DOHH2 (cell line): ENCODE results near the gene FBP1.

ENCODE experiments used
- EZH2phosphoT487 ChIP-seq: fragments of 200-600 bp; sonication (generic); IDR thresholded peaks from 2 replicates; pipeline ENCODE4 v1.6.1; 2017; ENCODE audit warnings: borderline replicate concordance, mild to moderate bottlenecking, antibody characterized with exemption, low read length, moderate library complexity, mixed read lengths
- TF ChIP-seq, protein P1 (sequence below): fragments of 200-600 bp; sonication (generic); IDR thresholded peaks from one replicate; pipeline ENCODE4 v1.5.1; 2014; ENCODE audit warnings: antibody characterized with exemption, mild to moderate bottlenecking, low read depth, low read length; ENCODE audit not compliant: poor library complexity, severe bottlenecking

DNA sequence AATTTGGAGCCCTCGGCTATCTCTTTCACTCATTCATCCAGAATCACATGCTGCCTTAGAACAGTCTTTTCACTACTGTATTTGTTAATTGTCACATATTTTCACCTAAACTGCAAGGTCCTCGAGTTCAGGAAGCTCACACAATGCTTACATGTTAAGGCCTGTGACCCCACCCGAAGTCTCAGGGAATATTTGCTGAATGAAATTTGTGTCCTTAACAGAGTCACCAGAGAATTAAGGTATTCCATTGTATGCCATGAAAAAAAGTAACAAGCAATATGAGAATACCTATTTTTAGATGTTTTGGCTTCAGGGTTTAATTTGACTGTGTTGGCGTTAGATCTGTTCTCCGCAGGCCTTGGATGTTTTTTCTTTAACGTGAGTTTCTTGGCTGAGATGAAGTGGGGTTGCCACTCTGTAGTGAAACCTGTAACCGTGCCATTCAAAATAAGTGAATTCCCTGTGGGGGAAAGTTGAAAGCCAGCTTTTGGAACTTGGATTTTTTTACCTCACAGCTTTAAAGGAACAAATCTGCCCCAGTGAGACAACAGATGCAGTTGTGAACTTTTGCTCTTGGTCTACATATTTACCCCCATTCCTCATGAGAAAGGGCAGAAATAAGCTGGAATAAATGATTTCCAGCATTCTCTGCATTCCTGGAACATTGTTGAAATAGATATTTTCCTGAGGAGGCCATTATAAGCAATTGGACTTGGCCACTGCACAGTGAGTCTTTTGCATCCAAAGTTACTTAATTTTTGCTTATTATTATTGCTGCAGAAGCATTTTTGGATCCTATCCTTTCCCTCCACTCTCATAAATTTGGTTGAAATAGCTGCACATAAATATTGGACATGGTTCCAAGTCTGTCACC lies 35.9 kb upstream of the FBP1 start:
- TF ChIP-seq, protein P1, sequence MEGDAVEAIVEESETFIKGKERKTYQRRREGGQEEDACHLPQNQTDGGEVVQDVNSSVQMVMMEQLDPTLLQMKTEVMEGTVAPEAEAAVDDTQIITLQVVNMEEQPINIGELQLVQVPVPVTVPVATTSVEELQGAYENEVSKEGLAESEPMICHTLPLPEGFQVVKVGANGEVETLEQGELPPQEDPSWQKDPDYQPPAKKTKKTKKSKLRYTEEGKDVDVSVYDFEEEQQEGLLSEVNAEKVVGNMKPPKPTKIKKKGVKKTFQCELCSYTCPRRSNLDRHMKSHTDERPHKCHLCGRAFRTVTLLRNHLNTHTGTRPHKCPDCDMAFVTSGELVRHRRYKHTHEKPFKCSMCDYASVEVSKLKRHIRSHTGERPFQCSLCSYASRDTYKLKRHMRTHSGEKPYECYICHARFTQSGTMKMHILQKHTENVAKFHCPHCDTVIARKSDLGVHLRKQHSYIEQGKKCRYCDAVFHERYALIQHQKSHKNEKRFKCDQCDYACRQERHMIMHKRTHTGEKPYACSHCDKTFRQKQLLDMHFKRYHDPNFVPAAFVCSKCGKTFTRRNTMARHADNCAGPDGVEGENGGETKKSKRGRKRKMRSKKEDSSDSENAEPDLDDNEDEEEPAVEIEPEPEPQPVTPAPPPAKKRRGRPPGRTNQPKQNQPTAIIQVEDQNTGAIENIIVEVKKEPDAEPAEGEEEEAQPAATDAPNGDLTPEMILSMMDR = no peak
- no peak for TF ChIP-seq EZH2phosphoT487
